Smooth muscle cell (in vitro differentiated cells): ENCODE measurements around the gene OGFOD3. TPM values are rescaled to one million over a fixed set of nuclear protein-coding genes. Genes with fewer than 3 reads are reported as not detected.

ENCODE experiments used
- DNase-seq: peaks from one replicate; lab custom pipeline; 2025; ENCODE audit not compliant: unreplicated experiment; lab: John Stamatoyannopoulos, UW
- H2AFZ ChIP-seq: fragments of 200-600 bp; sonication (generic); 2 replicates; pipeline ENCODE4 v1.6.0; 2016; ENCODE audit warnings: antibody characterized with exemption, low read depth, mild to moderate bottlenecking
- H3F3A ChIP-seq: fragments of 200-600 bp; sonication (generic); 2 replicates; pipeline ENCODE4 v1.6.0; 2017; ENCODE audit warnings: antibody characterized with exemption, low read depth
- H3K27ac ChIP-seq: fragments of 200-600 bp; sonication (generic); 2 replicates; pipeline ENCODE4 v1.5.1; 2016; ENCODE audit warnings: low read depth, mild to moderate bottlenecking
- H3K27me3 ChIP-seq: fragments of 200-600 bp; sonication (generic); 2 replicates; pipeline ENCODE4 v1.6.1; 2016; ENCODE audit warnings: low read depth, mild to moderate bottlenecking
- H3K36me3 ChIP-seq: fragments of 200-600 bp; sonication (generic); 2 replicates; pipeline ENCODE4 v1.5.1; 2016; ENCODE audit warnings: low read depth
- H3K4me1 ChIP-seq: fragments of 200-600 bp; sonication (generic); 2 replicates; pipeline ENCODE4 v1.5.1; 2016; ENCODE audit warnings: low read depth
- H3K4me2 ChIP-seq: fragments of 200-600 bp; sonication (generic); 2 replicates; pipeline ENCODE4 v1.6.0; 2016; ENCODE audit warnings: mild to moderate bottlenecking
- H3K4me3 ChIP-seq: fragments of 200-600 bp; sonication (generic); 2 replicates; pipeline ENCODE4 v1.5.1; 2016; ENCODE audit warnings: mild to moderate bottlenecking
- H3K79me2 ChIP-seq: fragments of 200-600 bp; sonication (generic); 2 replicates; pipeline ENCODE4 v1.6.0; 2016; ENCODE audit warnings: low read depth, mild to moderate bottlenecking
- H3K9ac ChIP-seq: fragments of 200-600 bp; sonication (generic); 2 replicates; pipeline ENCODE4 v1.6.0; 2016; ENCODE audit warnings: low read depth
- H3K9me3 ChIP-seq: fragments of 200-600 bp; sonication (generic); replicated peaks from 2 replicates; pipeline ENCODE4 v1.5.1; 2016; ENCODE audit warnings: low read depth
- H4K20me1 ChIP-seq: fragments of 200-600 bp; sonication (generic); 2 replicates; pipeline ENCODE4 v1.6.0; 2016; ENCODE audit warnings: low read depth
- CTCF ChIP-seq: fragments of 200-600 bp; sonication (generic); IDR thresholded peaks from 2 replicates; pipeline ENCODE4 v1.5.1; 2017; ENCODE audit warnings: borderline replicate concordance, mild to moderate bottlenecking, antibody characterized with exemption; ENCODE audit not compliant: insufficient read depth, poor library complexity, severe bottlenecking
- WGBS: methylation state at CpG from one replicate; pipeline ENCODE4 v1.1.7; 2016; ENCODE audit warnings: low lambda C conversion rate; 5-methylcytosine and 5-hydroxymethylcytosine counted together
- polyA plus RNA-seq: library from polyadenylated mRNA; unstranded; fragments of >200 nt; fragmentation: Nextera tagmentation; extraction: Ambion mirVana; gene quantifications from 2 replicates; pipeline ENCODE4 v1.2.1, GENCODE V29; 2016
- total RNA-seq: library from RNA; depleted of rRNA; stranded (reverse); fragments of >200 nt; gene quantifications from 2 replicates; pipeline ENCODE4 v1.2.3, GENCODE V29; 2014

The OGFOD3 gene
- total and polyA plus RNA-seq, 2 experiments from 2014 or later: 10.5 to 30.4 TPM

GRCh38 chr17:82458885-82459424 lies 40.6 kb upstream of the OGFOD3 start:
- Histone ChIP-seq H2AFZ (peak overlapping the region; percentile 24), H3K36me3 (peaks cover under 1% of the 10 kb centered on the region), H3K9me3 (no peaks in the 10 kb centered on the region), H4K20me1 (peaks cover 20% of the 10 kb centered on the region), H3K4me2 (peak overlapping the region; percentile 90), H3K9ac (peak overlapping the region; percentile 81), H3K27me3 (no peaks in the 10 kb centered on the region), H3K27ac (peak overlapping the region; percentile 99), H3K79me2 (peaks cover 19% of the 10 kb centered on the region), H3F3A (peaks cover 7% of the 10 kb centered on the region), H3K4me1 (peaks cover 5% of the 10 kb centered on the region), H3K4me3 (peak overlapping the region; percentile 76)
- TF ChIP-seq CTCF: no peak
- WGBS: 2% methylated on average over 54 of the region's 62 CpGs
- no peak for DNase-seq

GRCh38 chr17:82458179-82458884 lies 39.9 kb upstream of the OGFOD3 start, which contains the start of gene NARF:
Gene NARF, plus strand, starts transcription at chr17:82458741. Its CDS starts 63 bp downstream, at chr17:82458804.
- WGBS: 1% methylated on average over 68 of the region's 85 CpGs

GRCh38 chr17:82457929-82458178 lies 39.5 kb upstream of the OGFOD3 start:
- peak overlapping the region; percentile 97 for H3K9ac ChIP-seq
- no peaks in the 10 kb centered on the region for H3K27me3 ChIP-seq
- no peaks in the 10 kb centered on the region for H3K36me3 ChIP-seq
- peak overlapping the region; percentile 99 for H3K27ac ChIP-seq
- H3K4me2 ChIP-seq: peak overlapping the region; percentile 90
- peaks cover 5% of the 10 kb centered on the region for H3K4me1 ChIP-seq
- TF ChIP-seq CTCF: no peak
- H3K4me3 ChIP-seq: peak overlapping the region; percentile 76
- H3K9me3 ChIP-seq: no peaks in the 10 kb centered on the region
- H3F3A ChIP-seq: peaks cover 7% of the 10 kb centered on the region
- no peak for DNase-seq
- WGBS: 7% methylated on average over 8 of the region's 8 CpGs
- peaks cover 19% of the 10 kb centered on the region for H3K79me2 ChIP-seq
- no peak overlapping the region for H2AFZ ChIP-seq
- H4K20me1 ChIP-seq: peaks cover 14% of the 10 kb centered on the region

More at GRCh38 chr17:82458179-82458884, 39.9 kb upstream of the OGFOD3 start, which contains the start of gene NARF:
- DNase-seq: peak; percentile 96
- Histone ChIP-seq H3K9me3 (no peaks in the 10 kb centered on the region), H3K4me2 (peak within 1 kb of the TSS; percentile 90), H3K79me2 (peaks cover 19% of the 10 kb centered on the region), H3F3A (peaks cover 7% of the 10 kb centered on the region), H3K4me1 (peaks cover 5% of the 10 kb centered on the region), H3K36me3 (no peaks in the 10 kb centered on the region), H3K27ac (peak within 1 kb of the TSS; percentile 99), H3K27me3 (no peaks in the 10 kb centered on the region), H3K4me3 (peak within 1 kb of the TSS; percentile 76), H2AFZ (peak within 1 kb of the TSS; percentile 24), H4K20me1 (peaks cover 16% of the 10 kb centered on the region), H3K9ac (peak within 1 kb of the TSS; percentile 97)
- no peak for TF ChIP-seq CTCF
